Activated CD8-positive, alpha-beta T cell treated with anti-CD3 and anti-CD28 coated beads, Interleukin-2, amount 10 ng/mL, durations not matched to agents 7 days and 5 days (primary cell): ENCODE data around the gene PTH. TPM values are rescaled to one million over a fixed set of nuclear protein-coding genes. Genes with fewer than 3 reads are reported as not detected.

Source experiments
- ATAC-seq: fragments of 150-1000 bp; cut with Tn5 transposase; one replicate; pipeline ENCODE4 v1.10.0; 2021; ENCODE audit warnings: moderate library complexity
- CTCF ChIA-PET: fragments of 350-600 bp; sonication (Branson Sonifier 250); formaldehyde crosslinking; loops from one replicate; lab custom pipeline; 2021; ENCODE audit warnings: antibody characterized with exemption; lab: Charles Lee
- POLR2A ChIA-PET: fragments of 350-600 bp; sonication (Branson Sonifier 250); formaldehyde crosslinking; loops from one replicate; lab custom pipeline; 2021; ENCODE audit warnings: antibody characterized with exemption; lab: Charles Lee
- DNase-seq: peaks from one replicate; pipeline ENCODE4 v3.0.0-alpha.2; 2020
- H3K27ac Mint-ChIP-seq: one replicate; pipeline ENCODE4 v1.8.0; 2021; ENCODE audit warnings: mild to moderate bottlenecking, mixed read lengths
- H3K27me3 Mint-ChIP-seq: one replicate; pipeline ENCODE4 v1.8.0; 2021; ENCODE audit warnings: low read depth, mixed read lengths
- H3K36me3 Mint-ChIP-seq: one replicate; pipeline ENCODE4 v1.8.0; 2021; ENCODE audit warnings: low read depth, mixed read lengths
- H3K4me1 Mint-ChIP-seq: one replicate; pipeline ENCODE4 v1.8.0; 2021; ENCODE audit warnings: low read depth, mixed read lengths
- H3K4me3 Mint-ChIP-seq: one replicate; pipeline ENCODE4 v1.8.0; 2021; ENCODE audit warnings: mild to moderate bottlenecking, mixed read lengths
- H3K9me3 Mint-ChIP-seq: one replicate; pipeline ENCODE4 v1.8.0; 2022; ENCODE audit warnings: mixed read lengths; ENCODE audit not compliant: insufficient read depth
- total RNA-seq, 2 experiments: library from RNA; stranded (reverse); gene quantifications; one replicate each; pipeline ENCODE4 v1.2.3, GENCODE V29; 2021

Gene PTH
- total RNA-seq, 2 experiments from 2014 or later, result not detected

GRCh38 chr11:13475091-13475490 lies 20.7 kb downstream of the PTH start:
- Mint-ChIP-seq H3K27ac (no peak overlapping the region), H3K4me3 (no peak overlapping the region), H3K4me1 (no peaks in the 10 kb centered on the region), H3K27me3 (peaks cover 24% of the 10 kb centered on the region), H3K36me3 (no peaks in the 10 kb centered on the region), H3K9me3 (no peaks in the 10 kb centered on the region)
- ATAC-seq (no peak), DNase-seq (no peak)
- ChIA-PET CTCF (interaction anchor here (1.4 kb wide), 1 partner anchor 9 kb away, joined by 6 read pairs; no protein-coding TSS in a partner anchor), POLR2A (interaction anchor here (1.5 kb wide), 1 partner anchor 13 kb away, joined by 4 read pairs; the partner anchor contains the start of gene BTBD10)

- Mint-ChIP-seq H3K27ac (no peak overlapping the region), H3K27me3 (peaks cover 23% of the 10 kb centered on the region), H3K4me3 (no peak overlapping the region), H3K36me3 (no peaks in the 10 kb centered on the region), H3K9me3 (no peaks in the 10 kb centered on the region), H3K4me1 (no peaks in the 10 kb centered on the region)
- DNase-seq, result no peak
- ATAC-seq, result no peak
- ChIA-PET CTCF (interaction anchor here (0.7 to 1.9 kb wide), 3 partner anchors 8 to 14 kb away, joined by 3 to 6 read pairs (median 5); no protein-coding TSS in a partner anchor), POLR2A (interaction anchor here (1.4 kb wide), 1 partner anchor 10 kb away, joined by 7 read pairs; the partner anchor contains the start of gene BTBD10)
Measured at GRCh38 chr11:13473013-13473722, 22.6 kb downstream of the PTH start.

- DNase-seq (no peak), ATAC-seq (no peak)
- Mint-ChIP-seq H3K9me3 (no peaks in the 10 kb centered on the region), H3K27ac (no peak overlapping the region), H3K4me3 (no peak overlapping the region), H3K27me3 (peaks cover 24% of the 10 kb centered on the region), H3K36me3 (no peaks in the 10 kb centered on the region), H3K4me1 (peaks cover 10% of the 10 kb centered on the region)
- POLR2A ChIA-PET, result no interaction called here
- CTCF ChIA-PET, result no interaction called here
Measured at GRCh38 chr11:13468750-13469149, 27.0 kb downstream of the PTH start.

GRCh38 chr11:13465909-13466371 lies 29.9 kb downstream of the PTH start:
- ChIA-PET CTCF (interaction anchor here (0.8 to 4.3 kb wide), 9 partner anchors 8 to 259 kb away, joined by 3 to 12 read pairs (median 5); no protein-coding TSS in a partner anchor), POLR2A (no interaction called here)
- peaks cover 19% of the 10 kb centered on the region for H3K27me3 Mint-ChIP-seq
- no peak for ATAC-seq
- no peak overlapping the region for H3K27ac Mint-ChIP-seq
- H3K4me3 Mint-ChIP-seq, result no peak overlapping the region
- peaks cover 28% of the 10 kb centered on the region for H3K4me1 Mint-ChIP-seq
- H3K9me3 Mint-ChIP-seq, result no peaks in the 10 kb centered on the region
- H3K36me3 Mint-ChIP-seq, result no peaks in the 10 kb centered on the region
- DNase-seq, result no peak

- Mint-ChIP-seq H3K4me1 (peaks cover 40% of the 10 kb centered on the region), H3K4me3 (peak overlapping the region; percentile 99), H3K27ac (peak overlapping the region; percentile 99), H3K36me3 (peaks cover 10% of the 10 kb centered on the region), H3K9me3 (no peaks in the 10 kb centered on the region), H3K27me3 (peaks cover 4% of the 10 kb centered on the region)
- ChIA-PET CTCF (interaction anchor here (0.9 to 4.3 kb wide), 11 partner anchors 8 to 500 kb away, joined by 3 to 12 read pairs (median 4); no protein-coding TSS in a partner anchor), POLR2A (interaction anchor here (0.8 to 2.6 kb wide), 15 partner anchors 9 to 694 kb away, joined by 3 to 19 read pairs (median 5); no protein-coding TSS in a partner anchor)
- ATAC-seq (no peak), DNase-seq (no peak)
Measured at GRCh38 chr11:13463779-13464290, 32.0 kb downstream of the PTH start.

- Mint-ChIP-seq H3K27ac (peak within 1 kb of the TSS; percentile 99), H3K4me3 (peak within 1 kb of the TSS; percentile 99), H3K36me3 (peaks cover 10% of the 10 kb centered on the region), H3K9me3 (no peaks in the 10 kb centered on the region), H3K27me3 (peaks cover 4% of the 10 kb centered on the region), H3K4me1 (peaks cover 41% of the 10 kb centered on the region)
- ATAC-seq, result peak; percentile 98
- POLR2A ChIA-PET, result interaction anchor here (0.6 to 2.6 kb wide), 30 partner anchors 10 to 1602 kb away, joined by 3 to 19 read pairs (median 4); partner anchors contain the start of gene FAR1
- peak; percentile 95 for DNase-seq
- CTCF ChIA-PET, result interaction anchor here (1.0 to 4.3 kb wide), 10 partner anchors 9 to 499 kb away, joined by 3 to 12 read pairs (median 4); no protein-coding TSS in a partner anchor
Measured at GRCh38 chr11:13462901-13463778, 32.7 kb downstream of the PTH start, which contains the start of gene BTBD10. TSS of gene BTBD10 (minus strand) at chr11:13463222. CDS start at chr11:13445124, 18,098 bp downstream.

GRCh38 chr11:13462311-13462900 lies 33.4 kb downstream of the PTH start:
- Mint-ChIP-seq H3K27ac (peak overlapping the region; percentile 99), H3K36me3 (peaks cover 10% of the 10 kb centered on the region), H3K9me3 (no peaks in the 10 kb centered on the region), H3K4me3 (peak overlapping the region; percentile 99), H3K4me1 (peaks cover 41% of the 10 kb centered on the region), H3K27me3 (no peaks in the 10 kb centered on the region)
- CTCF ChIA-PET, result interaction anchor here (1.0 to 4.3 kb wide), 5 partner anchors 11 to 278 kb away, joined by 3 to 12 read pairs (median 10); no protein-coding TSS in a partner anchor
- ATAC-seq (peak; percentile 52), DNase-seq (peak; percentile 68)
- POLR2A ChIA-PET, result interaction anchor here (0.6 to 2.6 kb wide), 28 partner anchors 11 to 1376 kb away, joined by 3 to 19 read pairs (median 5); partner anchors contain the start of gene FAR1

- no peaks in the 10 kb centered on the region for H3K27me3 Mint-ChIP-seq
- ATAC-seq (no peak), DNase-seq (no peak)
- H3K27ac Mint-ChIP-seq, result no peak overlapping the region
- peaks cover 10% of the 10 kb centered on the region for H3K36me3 Mint-ChIP-seq
- H3K4me3 Mint-ChIP-seq, result peak overlapping the region; percentile 99
- H3K9me3 Mint-ChIP-seq, result no peaks in the 10 kb centered on the region
- peaks cover 41% of the 10 kb centered on the region for H3K4me1 Mint-ChIP-seq
- CTCF ChIA-PET, result interaction anchor here (1.3 to 4.3 kb wide), 2 partner anchors 10 to 108 kb away, joined by 4 to 12 read pairs; no protein-coding TSS in a partner anchor
- POLR2A ChIA-PET, result no interaction called here
Measured at GRCh38 chr11:13461291-13461690, 34.5 kb downstream of the PTH start.

GRCh38 chr11:13450832-13451397 lies 44.9 kb downstream of the PTH start:
- no peaks in the 10 kb centered on the region for H3K27me3 Mint-ChIP-seq
- peak overlapping the region; percentile 74 for H3K27ac Mint-ChIP-seq
- DNase-seq (peak; percentile 30), ATAC-seq (no peak)
- no peak overlapping the region for H3K4me3 Mint-ChIP-seq
- POLR2A ChIA-PET, result interaction anchor here (3.1 kb wide), 1 partner anchor 12 kb away, joined by 19 read pairs; the partner anchor contains the start of gene BTBD10
- peaks cover 15% of the 10 kb centered on the region for H3K36me3 Mint-ChIP-seq
- CTCF ChIA-PET, result interaction anchor here (0.8 to 2.5 kb wide), 6 partner anchors 10 to 217 kb away, joined by 3 to 10 read pairs (median 4); partner anchors contain the start of gene BTBD10
- H3K9me3 Mint-ChIP-seq, result peaks cover 8% of the 10 kb centered on the region
- H3K4me1 Mint-ChIP-seq, result peaks cover 34% of the 10 kb centered on the region

GRCh38 chr11:13449522-13449921 lies 46.3 kb downstream of the PTH start:
- ChIA-PET CTCF (no interaction called here), POLR2A (interaction anchor here (3.1 kb wide), 1 partner anchor 13 kb away, joined by 19 read pairs; the partner anchor contains the start of gene BTBD10)
- no peak overlapping the region for H3K4me3 Mint-ChIP-seq
- H3K36me3 Mint-ChIP-seq, result peaks cover 13% of the 10 kb centered on the region
- no peak overlapping the region for H3K27ac Mint-ChIP-seq
- DNase-seq (no peak), ATAC-seq (no peak)
- peaks cover 34% of the 10 kb centered on the region for H3K4me1 Mint-ChIP-seq
- H3K9me3 Mint-ChIP-seq, result peaks cover 8% of the 10 kb centered on the region
- no peaks in the 10 kb centered on the region for H3K27me3 Mint-ChIP-seq
